ENCODE measurements around the gene MRPL39. TPM values are rescaled to one million over a fixed set of nuclear protein-coding genes. Genes with fewer than 3 reads are reported as not detected.

Gene MRPL39
- total RNA-seq, 1 donor from 2014 or later: 18.1 TPM

DNA sequence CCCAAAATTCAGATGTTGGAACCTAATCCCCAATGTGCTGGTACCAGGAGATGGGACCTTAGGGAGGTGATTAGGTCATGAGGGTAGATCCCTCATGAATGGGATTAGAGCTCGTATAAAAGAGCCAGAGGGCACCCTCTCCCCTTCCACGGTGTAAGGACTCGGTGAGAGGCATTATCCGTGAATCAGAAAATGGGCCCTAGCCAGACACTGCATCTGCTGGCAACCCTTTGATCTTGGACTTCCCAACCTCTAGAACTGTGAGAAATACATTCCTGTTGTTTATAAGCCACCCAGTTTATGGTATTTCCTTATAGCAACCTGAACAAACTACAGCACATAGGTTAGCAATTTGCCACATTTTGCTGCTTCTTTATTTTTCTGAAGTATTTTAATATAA, 17.2 kb upstream of the MRPL39 start:
- intact Hi-C loops (cut with DNase I): no loop called here
- DNase-seq (ENCODE audit: low spot score) (no peak), ATAC-seq (no peak)

DNA sequence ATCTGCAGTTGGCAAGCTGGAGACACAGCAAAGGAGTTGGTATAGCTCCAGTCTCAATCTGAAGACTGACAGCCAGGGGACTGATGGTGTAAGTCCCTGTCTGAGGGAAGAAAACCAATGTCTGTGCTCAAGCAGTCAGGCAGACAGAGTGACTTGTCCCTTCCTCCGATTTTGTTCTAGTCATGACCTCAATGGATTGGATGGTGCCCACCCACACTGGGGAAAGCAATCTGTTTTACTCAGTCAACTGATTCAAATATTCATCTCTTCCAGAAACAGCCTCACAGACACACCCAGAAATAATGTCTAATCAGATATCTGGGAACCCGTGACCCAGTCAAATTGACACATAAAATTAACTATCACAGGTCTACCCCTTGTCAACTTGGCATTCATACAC, 11.9 kb upstream of the MRPL39 start:
- DNase-seq (ENCODE audit: low spot score) (no peak), ATAC-seq (no peak)
- intact Hi-C loops (cut with DNase I): no loop called here

DNA sequence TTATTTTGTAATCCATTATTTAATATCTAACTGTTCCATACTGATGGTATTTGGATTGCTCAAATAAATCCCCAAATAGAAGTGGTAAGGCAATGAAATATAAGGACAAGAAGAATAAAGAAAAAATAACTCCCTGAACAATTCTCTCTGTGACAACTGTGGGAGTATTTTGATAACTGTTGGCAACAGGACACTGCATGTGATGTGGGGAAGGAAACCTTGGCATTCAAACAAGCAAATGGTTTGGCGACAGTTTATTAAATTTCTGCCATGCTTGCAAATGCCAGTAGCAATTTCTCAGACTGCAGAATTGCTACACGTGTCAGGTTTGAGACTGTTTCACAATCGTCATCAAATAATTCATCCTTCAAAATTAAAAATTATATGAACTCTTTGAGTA, 8.6 kb upstream of the MRPL39 start:
- ATAC-seq (no peak), DNase-seq (ENCODE audit: low spot score) (no peak)
- intact Hi-C loops (cut with DNase I): no loop called here

DNA sequence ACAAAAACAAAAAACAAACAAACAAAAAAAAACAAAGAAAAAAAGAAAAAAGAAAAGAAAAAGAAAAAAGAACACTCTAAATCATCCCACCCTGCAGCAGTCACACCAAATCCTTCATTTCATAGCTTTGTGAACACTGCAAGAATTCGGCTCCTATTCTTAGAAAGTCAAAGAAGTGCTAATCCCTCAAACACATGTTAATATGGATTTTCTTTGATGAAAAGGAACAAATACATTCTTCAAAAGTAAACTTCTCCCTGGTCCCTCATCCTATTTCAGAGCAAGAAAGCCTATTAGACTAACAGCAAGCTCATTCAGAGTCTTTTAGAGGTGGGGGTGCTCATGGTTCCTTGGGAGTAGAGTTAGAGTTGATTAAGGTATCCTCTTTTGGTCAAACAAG, 7.2 kb upstream of the MRPL39 start:
- ATAC-seq (no peak), DNase-seq (ENCODE audit: low spot score) (no peak)
- intact Hi-C loops (cut with DNase I): no loop called here

DNA sequence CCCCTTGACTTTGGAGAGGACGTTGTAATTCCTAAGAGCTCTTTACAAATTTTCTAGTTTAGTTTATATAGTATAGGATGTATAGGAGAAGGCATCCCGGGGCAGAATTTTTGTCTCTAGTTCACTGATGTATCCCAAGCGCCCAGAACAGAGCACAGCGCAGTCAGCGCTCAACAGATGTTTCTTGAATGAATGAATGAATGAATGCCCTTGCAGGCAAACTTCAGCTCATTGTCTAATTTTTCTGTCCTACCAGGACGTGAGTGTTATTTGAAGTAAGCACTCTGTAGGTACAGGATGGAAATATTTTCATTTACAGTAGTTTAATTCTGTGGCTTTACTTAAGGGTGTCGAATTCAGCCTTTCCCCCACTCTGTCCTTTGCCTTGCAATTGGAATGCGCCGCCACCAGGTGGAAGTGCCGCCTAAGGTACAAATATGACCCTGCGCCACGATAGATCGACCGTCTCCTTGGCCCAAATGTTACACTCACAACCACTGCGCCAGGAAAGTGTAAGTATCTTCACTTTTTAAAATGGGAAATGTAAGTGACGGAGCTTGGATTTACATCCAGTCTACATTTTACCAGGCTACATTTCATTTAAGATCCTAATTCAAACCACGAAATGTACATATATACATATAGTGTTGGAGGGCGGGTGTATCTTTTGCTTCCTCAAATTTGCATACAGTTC, 910 bp upstream of the MRPL39 start:
- intact Hi-C loops (cut with DNase I): loop anchor here (5.0 kb wide), 1 partner anchor 99 kb away; no protein-coding TSS in a partner anchor
- DNase-seq (ENCODE audit: low spot score): peak; percentile 88
- ATAC-seq: peak; percentile 97

DNA sequence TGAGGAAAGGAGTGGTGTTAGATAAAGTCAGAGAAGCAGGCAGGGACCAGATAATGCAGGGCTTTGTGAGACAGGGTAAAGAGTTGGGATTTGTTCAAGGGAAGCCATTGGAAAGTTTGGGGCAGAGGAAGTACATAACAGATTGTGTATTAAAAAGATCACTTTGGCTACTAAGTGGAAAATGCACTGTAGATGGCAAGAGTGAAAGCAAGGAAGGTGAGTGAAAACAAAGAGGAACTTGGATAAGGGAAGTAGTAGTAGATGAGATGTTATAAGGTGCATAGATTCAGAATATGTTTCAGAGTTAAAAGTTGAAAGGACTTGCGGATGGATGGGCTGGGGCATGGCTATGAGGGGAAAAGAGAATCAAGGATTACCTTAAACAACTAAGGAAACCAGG, 17.4 kb downstream of the MRPL39 start:
- intact Hi-C loops (cut with DNase I): no loop called here
- DNase-seq (ENCODE audit: low spot score) (no peak), ATAC-seq (no peak)

DNA sequence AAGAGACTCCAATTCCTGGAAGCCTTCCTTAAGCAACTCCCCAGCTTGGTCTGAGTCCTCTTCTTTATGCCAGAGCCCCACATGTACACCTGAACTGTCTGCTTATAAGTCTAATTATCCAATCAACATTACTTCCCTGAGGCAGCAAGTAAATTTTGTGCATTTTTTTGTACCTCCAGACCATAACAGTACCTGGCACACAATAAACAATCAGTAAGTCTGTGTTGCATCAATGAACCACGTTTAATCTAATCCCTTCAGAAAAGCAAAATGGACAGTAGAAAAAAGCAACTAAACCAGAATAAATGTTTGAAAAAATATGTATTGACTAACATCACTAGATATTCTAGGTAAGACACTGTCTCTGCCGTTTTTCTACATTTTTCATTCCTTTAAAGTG, 20.5 kb downstream of the MRPL39 start:
- intact Hi-C loops (cut with DNase I): no loop called here
- ATAC-seq: no peak

DNA sequence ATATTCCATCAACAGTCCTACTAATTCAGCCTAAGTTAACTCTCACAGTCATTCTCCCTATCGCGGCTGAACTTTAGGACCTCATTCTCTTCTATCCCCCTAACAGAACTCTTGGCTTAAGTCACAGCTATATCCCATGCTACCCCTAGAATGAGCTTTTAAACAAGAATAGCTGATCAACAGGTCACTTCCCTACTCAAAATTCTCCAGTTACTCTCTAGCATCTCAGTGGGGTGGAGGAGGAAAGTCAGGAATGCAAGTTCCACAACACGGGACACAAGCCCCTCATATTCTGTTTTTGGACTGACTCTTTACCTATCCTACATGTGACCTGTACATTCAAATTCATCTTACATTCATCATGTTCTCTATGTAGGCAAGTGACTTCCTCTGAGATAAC, 21.0 kb downstream of the MRPL39 start:
- no peak for DNase-seq (ENCODE audit: low spot score)
- intact Hi-C loops (cut with DNase I): no loop called here
- no peak for ATAC-seq

More for the DNA sequence above, 20.5 kb downstream of the MRPL39 start:
- DNase-seq (ENCODE audit: low spot score): no peak

DNA sequence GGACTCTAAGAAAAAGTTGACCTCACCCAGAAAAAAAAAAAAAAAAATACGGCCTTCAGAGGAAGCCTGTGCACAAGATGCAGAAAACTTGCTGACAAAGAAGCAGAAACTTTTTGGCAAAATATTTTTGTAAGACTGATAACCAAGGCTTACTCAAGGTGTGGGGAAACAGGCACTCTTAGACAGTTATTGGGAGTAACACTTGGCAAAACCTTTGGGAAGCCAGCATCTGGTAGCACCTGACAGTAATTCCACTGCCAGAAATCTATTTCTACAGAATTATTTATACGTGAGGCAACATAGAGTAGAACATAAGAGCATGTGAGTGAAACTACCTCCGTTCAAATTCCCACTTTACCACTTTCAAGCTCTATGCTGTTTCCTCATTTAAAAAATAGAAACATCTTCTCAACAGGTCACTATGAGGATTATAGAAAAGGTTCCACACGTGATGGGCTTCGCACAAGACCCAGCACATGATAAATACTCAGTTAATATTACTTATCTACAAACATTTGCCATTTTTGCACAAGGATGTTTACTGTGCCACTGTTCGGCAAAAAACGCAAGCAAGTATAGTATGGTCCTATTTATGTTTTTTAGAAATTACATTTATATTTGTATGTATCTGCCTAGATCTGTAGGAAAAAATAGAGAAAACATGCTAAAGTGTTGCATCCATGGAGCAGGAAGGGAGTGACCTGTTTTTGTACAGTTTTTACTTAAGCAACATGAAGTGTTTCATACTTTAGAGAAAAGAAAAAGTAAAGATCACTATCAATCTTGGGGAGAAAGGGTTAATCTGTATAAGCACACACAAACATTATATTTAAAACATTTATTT, 22.2 kb downstream of the MRPL39 start:
- intact Hi-C loops (cut with DNase I): no loop called here
- DNase-seq (ENCODE audit: low spot score): no peak
- ATAC-seq: no peak

DNA sequence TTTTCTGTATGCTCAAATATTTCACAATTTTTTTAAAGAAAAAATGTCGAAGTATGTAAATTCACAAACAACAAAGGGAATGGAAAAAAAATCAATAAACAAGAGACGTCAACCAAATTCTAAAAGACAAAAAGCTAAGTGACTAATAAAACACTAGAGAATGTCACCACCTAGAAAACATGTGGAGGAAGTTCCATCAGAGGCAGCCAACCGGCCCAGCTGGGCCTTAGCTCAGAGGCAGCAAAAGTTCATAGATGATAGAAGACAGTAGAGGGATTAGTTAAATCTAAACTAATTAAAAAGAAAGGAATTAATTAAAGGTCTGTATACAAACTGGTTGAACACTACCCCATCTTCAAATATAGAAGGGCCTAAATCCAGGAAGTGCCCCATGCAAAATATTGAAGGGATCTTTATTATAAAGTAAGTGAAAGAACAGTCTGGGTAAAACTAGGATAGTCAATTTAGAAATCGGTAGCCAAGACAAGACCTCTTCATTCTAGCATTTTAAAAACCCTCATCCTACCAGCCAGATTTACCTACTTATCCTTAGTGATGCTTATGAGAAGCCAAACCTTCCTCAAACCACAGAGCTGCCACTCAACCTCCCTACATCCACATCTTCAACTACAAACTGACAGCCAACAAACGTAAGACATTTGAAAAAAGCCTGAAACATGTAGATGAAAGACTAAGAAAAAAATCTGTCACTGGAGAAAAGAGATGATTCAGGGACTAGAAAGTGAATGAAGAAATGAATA, 23.7 kb downstream of the MRPL39 start:
- intact Hi-C loops (cut with DNase I): no loop called here
- DNase-seq (ENCODE audit: low spot score) (no peak), ATAC-seq (no peak)

DNA sequence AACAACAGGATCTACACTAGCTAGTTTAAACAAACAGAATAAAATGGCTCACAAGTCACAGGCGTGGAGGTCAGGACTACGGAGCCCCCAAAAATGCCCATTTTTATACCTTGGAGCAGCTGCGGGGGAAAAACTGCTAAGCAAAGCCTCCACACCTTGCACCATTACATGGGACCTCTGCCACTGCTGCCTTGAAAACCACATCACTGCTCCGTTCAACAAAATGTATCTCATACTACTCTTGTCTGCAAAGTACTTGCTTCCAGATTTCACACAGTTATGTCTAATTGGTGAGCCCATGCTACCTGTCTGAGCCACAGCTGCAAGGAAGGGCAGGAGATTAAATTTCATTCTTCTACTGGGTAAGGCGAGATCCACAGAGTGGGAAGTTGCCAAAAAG, 24.4 kb downstream of the MRPL39 start:
- no peak for DNase-seq (ENCODE audit: low spot score)
- ATAC-seq: no peak
- intact Hi-C loops (cut with DNase I): no loop called here

DNA sequence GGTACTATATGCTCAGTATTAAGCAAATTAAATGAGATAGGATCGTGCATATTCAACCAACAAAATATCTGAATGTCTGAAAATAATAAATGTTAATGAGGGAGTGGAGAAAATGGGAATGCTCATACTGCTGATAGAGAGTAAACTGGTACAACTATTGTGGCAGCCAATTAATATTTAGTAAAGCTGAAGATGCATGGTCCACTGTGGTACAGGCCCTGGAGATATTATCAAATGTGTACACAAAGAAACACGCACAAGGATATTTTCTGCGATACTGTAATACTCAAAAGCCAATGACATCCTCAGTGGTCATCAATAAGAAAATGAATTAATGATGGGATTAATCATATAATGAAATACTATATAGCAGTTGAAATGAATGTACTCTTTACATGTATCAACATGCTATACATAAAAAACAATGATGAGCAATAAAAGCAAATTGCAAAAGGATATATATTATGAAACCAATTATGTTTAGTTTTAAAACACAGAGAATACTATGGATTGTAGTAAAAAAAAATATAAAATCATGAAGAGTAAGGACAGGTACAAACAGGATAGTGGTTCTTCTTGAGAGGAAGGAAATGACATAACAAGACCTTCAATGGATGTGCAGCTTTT, 25.0 kb downstream of the MRPL39 start:
- ATAC-seq (no peak), DNase-seq (ENCODE audit: low spot score) (no peak)
- intact Hi-C loops (cut with DNase I): no loop called here

DNA sequence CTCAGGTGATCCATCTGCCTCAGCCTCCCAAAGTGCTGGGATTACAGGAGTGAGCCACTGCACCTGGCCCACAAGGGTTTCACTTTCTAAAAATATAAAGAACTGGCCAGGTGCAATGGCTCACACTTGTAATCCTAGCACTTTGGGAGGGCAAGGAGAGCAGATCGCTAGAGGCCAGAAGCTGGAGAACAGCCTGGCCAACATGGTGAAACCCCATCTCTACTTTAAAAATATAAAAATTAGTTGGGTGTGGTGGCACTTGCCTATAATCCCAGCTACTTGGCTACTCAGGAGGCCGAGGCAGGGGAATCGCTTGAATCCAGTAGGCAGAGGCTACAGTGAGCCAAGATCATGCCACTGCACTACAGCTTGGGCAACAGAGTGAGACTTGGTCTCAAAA, 25.7 kb downstream of the MRPL39 start:
- ATAC-seq (no peak), DNase-seq (ENCODE audit: low spot score) (no peak)
- intact Hi-C loops (cut with DNase I): no loop called here

DNA sequence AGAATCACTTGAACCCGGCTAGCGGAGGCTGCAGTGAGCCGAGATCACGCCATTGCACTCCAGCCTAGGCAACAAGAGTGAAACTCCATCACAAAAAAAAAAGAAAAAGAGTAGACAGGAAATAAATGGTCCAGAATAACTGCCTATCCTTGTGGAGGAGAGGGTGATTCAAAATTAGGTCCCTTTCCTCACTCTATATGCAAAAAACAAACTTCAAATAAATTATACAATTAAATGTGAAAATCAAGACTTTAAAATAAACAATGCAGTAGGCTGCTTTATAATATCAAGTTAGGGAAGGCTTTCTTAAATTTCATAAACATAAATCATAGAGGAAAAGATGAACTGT, 26.4 kb downstream of the MRPL39 start:
- DNase-seq (ENCODE audit: low spot score) (no peak), ATAC-seq (no peak)
- intact Hi-C loops (cut with DNase I): no loop called here

DNA sequence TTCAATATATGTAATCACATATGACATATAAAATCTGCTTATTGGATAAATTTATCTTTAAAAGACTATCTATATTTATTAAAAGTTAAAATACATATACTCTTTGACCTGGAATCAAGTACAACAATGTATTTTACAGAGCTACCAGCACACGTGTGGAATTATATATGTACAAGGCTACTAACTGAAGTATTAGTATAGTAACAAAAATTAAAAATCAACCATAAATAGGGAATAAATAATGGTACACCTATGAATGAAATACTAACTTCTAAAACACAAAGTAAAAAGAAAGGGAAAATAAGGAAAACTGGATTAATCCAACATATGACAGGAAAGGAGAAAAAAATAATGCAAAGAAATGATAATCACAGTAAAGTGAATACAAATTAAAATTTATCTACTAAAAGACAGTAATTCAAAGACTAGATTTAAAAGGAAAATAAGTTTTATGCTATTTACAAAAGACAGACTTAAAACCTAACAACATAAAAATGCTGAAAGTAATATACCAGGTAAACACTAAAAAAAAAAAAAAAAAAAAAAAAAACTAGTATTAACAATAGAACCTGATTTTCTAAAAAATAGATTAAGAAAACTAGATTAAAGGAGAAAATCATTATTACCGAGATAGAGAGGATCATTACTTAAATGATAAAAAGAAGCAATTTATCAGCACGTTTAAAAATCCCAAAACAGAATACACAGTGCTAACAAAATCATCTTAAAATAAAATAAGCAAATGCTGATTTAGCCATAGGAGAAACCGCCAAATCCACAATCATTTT, 27.9 kb downstream of the MRPL39 start:
- intact Hi-C loops (cut with DNase I): no loop called here
- ATAC-seq (no peak), DNase-seq (ENCODE audit: low spot score) (no peak)

DNA sequence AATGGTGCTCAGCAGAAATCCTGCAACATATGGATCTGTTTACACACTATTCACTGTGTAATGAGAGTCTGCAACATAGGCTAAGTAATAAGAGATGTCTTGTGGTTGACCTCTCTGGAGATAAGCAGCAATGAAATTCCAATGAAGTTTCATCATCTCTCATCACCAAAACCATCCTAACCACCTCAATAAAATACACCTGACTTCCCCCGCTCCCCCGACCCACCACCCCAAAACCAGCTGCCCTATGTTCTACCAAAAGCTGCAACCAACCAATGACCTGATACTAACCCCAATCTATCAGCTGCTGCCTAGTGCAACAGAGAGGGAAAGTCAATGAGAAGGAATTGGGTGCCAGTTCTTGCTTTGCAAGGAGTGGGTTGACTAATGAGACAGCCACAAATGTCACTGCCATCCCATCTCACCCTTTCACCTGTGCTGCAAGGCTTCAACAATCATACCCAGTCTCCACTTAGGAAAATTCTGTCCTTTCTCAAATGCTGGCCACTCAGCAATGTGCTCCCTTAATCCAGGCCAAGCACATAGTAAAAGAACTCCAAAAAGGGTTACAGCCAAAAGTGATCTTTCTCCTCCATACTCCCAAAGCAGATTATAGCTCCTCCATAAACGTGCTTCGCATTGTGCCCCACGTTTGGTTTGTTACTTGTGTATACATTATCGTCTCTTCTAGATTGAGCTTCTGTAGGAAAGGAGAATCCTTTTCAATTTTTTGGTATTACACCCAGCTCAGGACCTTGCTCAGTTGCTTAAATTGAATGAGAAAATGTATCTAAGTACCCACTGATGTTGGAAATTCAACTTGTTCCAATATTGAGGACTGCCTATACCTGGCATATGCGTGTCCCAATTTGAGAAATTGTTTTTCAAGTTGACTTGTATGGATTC, 29.0 kb downstream of the MRPL39 start:
- DNase-seq (ENCODE audit: low spot score) (no peak), ATAC-seq (no peak)
- intact Hi-C loops (cut with DNase I): no loop called here

DNA sequence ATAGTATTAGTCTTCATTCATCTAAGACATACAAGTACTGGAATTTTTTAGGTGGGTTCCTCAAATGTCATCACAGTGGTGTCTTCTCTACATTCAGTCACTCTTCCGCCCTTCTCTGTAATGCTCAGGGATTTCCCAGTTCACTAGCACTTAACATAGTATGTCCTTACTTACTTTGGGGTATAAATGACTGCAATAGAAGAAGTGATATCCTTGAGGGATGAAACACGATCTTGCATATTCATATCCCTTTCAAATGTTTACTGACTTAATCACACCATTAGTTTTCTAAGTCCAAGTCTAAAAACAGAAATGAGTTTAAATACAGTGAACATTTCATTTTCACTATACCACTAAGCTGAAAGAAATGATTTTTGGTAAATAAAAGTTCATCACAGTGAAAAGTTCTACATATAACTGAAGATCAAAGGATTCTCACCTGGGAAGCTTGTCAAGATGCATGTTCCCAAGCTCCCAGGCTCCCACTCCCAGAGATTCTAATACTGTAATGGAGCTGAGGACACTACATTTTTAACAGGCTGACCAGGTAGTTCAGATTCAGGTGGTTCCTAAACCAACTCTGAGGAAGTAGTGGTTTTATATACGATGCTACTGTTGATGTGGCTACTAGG, 29.7 kb downstream of the MRPL39 start:
- DNase-seq (ENCODE audit: low spot score) (no peak), ATAC-seq (no peak)
- intact Hi-C loops (cut with DNase I): no loop called here

Measured in sciatic nerve (tissue), 2 donors.